ENCODE measurements around the gene TAF3. TPM values are rescaled to one million over a fixed set of nuclear protein-coding genes. Genes with fewer than 3 reads are reported as not detected.

TAF3 gene
- total RNA-seq, 2 experiments from 2014 or later, result 16.8 to 17.0 TPM

DNA sequence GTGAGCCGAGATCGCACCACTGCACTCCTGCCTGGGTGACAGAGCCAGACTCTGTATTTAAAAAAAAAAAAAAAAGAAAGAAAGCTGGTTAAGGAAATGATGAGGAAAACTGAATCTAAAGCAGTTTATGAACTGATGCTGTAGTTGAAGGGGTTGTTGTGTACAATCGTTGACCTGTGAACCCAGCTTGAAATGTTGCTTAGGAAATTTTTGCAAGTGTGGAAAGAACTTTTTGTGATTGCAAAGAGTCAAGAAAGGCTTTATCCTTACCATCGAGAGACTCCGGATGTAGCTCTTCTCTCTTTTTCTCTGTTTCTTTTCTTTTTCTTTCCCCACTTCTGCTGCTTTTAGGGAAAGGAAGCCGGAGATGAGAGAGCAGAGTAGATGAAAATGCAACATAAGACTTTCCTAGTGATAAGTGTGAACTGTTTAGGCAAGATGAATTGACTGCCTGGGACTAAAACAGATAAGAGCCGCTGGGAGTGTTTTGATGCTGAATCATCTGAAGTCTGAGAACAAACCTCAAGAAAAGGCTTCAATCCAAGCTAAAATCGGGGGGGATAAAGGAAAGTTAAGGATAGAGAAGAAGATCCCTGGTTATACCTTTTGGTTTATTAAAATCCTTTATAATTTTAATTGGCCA lies 69.0 kb downstream of the TAF3 start:
- no peak for DNase-seq
- Mint-ChIP-seq H3K9me3 (no peaks in the 10 kb centered on the region), H3K36me3 (peaks cover 8% of the 10 kb centered on the region), H3K4me3 (no peak overlapping the region), H3K27me3 (no peaks in the 10 kb centered on the region), H3K4me1 (peaks cover 27% of the 10 kb centered on the region), H3K27ac (no peak overlapping the region)

DNA sequence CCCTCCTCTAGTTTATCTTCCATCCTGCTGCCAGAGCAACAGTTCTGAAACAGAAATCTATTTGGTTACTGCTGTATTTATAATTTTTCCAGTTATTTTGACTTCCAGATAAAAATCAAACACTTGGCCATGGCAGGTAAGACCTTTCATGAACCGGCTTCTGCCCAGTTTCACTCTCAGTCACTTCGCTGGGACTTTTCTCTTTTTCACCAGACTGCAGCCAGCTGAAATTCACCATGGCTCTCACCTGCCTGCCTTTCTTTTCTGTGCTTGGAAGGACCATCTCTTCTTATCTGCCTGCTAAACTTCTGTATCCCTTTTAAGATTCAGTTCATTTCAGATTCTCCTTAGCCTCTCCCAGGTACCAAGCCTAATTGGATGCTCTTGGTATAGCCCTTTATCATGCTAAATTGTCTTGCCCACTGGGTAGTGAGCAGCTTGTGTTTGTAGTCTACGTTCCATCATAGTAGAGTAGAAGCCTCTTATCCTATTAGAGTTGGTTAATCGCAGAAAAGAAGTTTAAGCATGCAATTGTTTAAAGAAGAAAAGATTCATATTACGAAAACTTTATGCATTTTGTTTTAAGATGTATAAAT lies 71.7 kb downstream of the TAF3 start:
- Mint-ChIP-seq H3K4me3 (no peak overlapping the region), H3K27ac (no peak overlapping the region), H3K27me3 (no peaks in the 10 kb centered on the region), H3K36me3 (peaks cover 8% of the 10 kb centered on the region), H3K4me1 (peaks cover 23% of the 10 kb centered on the region), H3K9me3 (no peaks in the 10 kb centered on the region)
- DNase-seq, result no peak

DNA sequence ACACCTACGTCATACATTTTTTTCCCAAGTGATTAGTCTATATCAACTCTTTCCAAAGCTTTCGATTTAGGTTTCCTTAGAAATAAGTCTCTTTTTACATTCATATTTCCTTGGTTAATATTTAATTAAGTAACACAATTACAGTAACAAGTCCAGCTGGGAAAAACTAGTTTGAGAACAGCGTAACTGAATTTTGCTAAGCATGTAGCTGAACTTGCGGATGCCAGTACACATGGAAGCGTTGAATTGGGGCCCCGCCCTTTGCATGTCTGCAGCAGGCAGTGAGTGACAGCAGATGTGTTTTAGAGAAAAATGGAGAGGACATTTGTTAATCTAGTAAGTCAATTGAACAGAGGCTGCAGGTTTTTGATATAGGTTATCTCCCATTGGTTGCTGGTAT lies 72.5 kb downstream of the TAF3 start:
- no peaks in the 10 kb centered on the region for H3K9me3 Mint-ChIP-seq
- no peak overlapping the region for H3K4me3 Mint-ChIP-seq
- peaks cover 21% of the 10 kb centered on the region for H3K4me1 Mint-ChIP-seq
- no peak overlapping the region for H3K27ac Mint-ChIP-seq
- H3K36me3 Mint-ChIP-seq, result peaks cover 4% of the 10 kb centered on the region
- no peak for DNase-seq
- no peaks in the 10 kb centered on the region for H3K27me3 Mint-ChIP-seq

DNA sequence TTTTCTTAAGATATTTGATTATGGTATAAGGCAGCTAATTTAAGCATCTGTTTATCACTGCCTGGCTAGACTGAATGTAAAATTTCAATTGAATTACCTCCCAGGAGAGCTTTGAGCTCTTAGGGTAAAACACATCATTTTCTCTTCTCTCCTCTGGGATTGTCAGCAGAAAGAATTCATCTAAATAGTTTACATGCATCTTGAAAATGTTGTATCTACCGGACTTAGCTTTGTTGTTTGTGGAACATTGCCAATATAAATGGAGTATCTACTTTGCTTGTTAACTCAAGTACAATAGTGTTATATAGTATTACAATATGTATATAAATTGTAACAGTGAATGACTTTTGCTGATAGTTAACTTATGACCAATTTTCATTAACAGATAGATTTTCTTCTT lies 73.3 kb downstream of the TAF3 start:
- no peaks in the 10 kb centered on the region for H3K9me3 Mint-ChIP-seq

DNA sequence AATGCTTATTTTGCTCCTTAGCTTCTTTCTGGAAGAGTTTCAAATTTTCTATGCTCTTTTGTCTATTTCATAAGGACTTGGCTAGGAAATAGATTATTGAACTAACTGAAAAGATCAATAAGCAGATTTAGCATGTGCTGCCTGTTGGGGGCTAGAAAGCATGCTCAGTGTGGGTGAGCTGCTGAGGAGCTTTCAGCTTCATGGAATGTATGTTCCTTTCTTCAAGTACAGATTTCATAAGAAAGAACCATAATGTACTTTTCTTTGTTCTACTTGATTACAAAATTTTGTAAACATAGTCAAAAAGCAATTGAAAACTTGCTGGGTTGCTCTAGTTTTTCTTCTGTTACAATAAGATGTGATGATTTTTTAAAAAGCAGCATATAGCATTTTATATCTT lies 73.8 kb downstream of the TAF3 start:
- Mint-ChIP-seq H3K27ac (no peak overlapping the region), H3K9me3 (no peaks in the 10 kb centered on the region), H3K4me1 (peaks cover 31% of the 10 kb centered on the region), H3K36me3 (peaks cover 11% of the 10 kb centered on the region), H3K27me3 (no peaks in the 10 kb centered on the region), H3K4me3 (no peak overlapping the region)
- DNase-seq, result no peak

More for the DNA sequence above, 73.3 kb downstream of the TAF3 start:
- no peak for DNase-seq
- Mint-ChIP-seq H3K4me3 (no peak overlapping the region), H3K27me3 (no peaks in the 10 kb centered on the region), H3K36me3 (peaks cover 6% of the 10 kb centered on the region), H3K27ac (no peak overlapping the region), H3K4me1 (peaks cover 27% of the 10 kb centered on the region)

DNA sequence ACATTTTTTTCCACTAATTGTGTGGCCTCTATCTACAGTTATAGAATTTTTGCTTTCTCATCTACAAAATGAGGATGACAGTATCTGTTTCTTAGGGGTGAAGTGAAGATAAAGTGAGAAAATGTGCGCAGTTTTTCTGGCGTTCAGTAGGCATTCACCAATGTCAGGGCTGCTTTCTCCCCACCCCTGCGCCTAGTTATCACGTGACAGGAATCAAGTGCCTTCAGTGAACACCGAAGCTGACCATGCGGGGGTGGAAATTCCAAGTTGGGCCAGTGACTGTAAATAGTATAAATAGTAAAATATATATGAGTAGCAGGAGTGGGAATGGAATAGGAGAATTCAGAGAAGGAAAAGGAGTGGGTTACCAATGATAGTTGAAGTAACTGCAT lies 77.4 kb downstream of the TAF3 start:
- no peak for DNase-seq
- no peaks in the 10 kb centered on the region for H3K27me3 Mint-ChIP-seq

DNA sequence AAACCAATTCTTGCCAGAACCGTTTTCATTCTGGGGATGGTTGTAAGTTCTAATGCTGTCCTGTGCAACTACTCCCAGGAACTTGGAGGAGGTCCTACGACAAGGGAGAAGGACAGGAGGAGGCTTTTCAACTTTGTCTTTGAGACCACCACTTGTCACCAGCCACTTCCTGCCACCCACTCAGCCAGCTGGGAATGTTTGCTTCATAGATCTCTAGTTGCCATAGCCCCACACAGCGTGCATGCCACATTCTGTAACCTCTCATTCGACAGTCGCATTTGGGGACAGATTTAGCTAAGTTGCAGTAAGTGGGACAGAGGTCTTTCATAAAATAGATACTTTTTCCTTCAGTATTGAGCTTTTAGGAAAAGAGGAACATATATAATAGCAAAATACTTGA lies 78.0 kb downstream of the TAF3 start:
- Mint-ChIP-seq H3K4me3 (no peak overlapping the region), H3K9me3 (no peaks in the 10 kb centered on the region), H3K4me1 (peaks cover 28% of the 10 kb centered on the region), H3K27me3 (no peaks in the 10 kb centered on the region), H3K36me3 (peaks cover 26% of the 10 kb centered on the region), H3K27ac (no peak overlapping the region)
- peak; percentile 21 for DNase-seq

More for the DNA sequence above, 77.4 kb downstream of the TAF3 start:
- H3K9me3 Mint-ChIP-seq, result no peaks in the 10 kb centered on the region
- peaks cover 26% of the 10 kb centered on the region for H3K36me3 Mint-ChIP-seq
- peaks cover 30% of the 10 kb centered on the region for H3K4me1 Mint-ChIP-seq
- H3K27ac Mint-ChIP-seq, result no peak overlapping the region
- no peak overlapping the region for H3K4me3 Mint-ChIP-seq

DNA sequence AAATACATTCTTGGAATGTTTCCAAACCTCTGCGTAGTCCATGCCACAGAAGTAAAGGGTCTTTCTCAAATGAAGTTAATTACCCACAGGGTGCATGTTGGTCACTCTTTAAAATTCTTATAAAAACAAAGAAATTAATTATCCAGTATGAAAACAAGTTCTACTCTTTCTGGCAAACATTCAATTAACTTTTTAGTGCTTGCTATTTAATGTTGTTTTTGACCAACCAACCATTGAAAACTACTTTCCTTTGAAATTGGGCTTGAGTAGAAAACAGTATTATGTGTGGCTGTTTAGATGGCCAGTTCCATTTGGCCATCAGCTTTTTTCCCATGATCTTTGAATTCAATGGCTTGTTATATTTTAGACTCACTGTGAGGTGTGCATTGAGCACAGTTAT lies 83.0 kb downstream of the TAF3 start:
- H3K4me1 Mint-ChIP-seq, result peaks cover 21% of the 10 kb centered on the region
- DNase-seq, result no peak
- peaks cover 31% of the 10 kb centered on the region for H3K36me3 Mint-ChIP-seq
- no peak overlapping the region for H3K27ac Mint-ChIP-seq
- no peak overlapping the region for H3K4me3 Mint-ChIP-seq
- H3K9me3 Mint-ChIP-seq, result no peaks in the 10 kb centered on the region
- H3K27me3 Mint-ChIP-seq, result no peaks in the 10 kb centered on the region

DNA sequence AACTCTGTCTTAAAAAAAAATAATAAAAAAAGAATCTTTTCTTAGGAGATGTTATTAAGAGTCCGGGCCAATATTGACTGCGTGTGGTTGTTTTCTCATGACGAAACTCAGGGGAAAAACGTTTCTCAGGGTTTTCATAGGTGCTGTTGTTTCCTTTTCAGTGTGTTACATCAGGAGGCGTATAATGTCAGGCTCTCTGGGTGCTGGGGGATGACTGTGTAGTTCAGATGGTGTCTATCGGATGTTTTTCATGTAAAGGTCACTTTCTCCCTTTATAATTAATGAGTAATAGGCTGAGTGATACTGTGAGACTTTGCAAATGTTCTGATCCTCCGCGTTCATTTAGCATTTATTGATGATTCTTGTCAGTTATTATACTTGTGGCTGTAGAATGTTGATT lies 84.1 kb downstream of the TAF3 start:
- Mint-ChIP-seq H3K36me3 (peaks cover 20% of the 10 kb centered on the region), H3K27me3 (no peaks in the 10 kb centered on the region), H3K4me1 (peaks cover 13% of the 10 kb centered on the region), H3K4me3 (no peak overlapping the region), H3K9me3 (no peaks in the 10 kb centered on the region), H3K27ac (no peak overlapping the region)
- DNase-seq, result no peak

DNA sequence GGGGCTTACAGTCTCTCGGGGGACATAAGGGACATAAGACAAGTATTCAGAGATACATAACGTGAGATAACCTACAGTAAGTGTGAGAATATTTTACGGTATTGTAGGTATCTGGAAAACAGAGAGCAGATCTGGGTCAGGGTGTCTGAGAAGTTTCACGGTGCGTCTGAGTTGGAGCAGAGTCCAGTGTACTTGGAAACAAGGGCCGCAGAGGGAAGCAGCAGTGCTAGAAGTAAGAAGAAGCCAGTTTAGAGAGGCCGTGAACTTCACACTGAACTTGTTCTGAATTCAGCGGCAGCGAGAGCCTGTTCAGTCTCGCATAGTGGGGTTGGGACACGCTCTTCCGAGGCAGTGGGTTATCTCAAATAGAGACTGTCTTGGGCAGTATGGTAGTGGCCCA lies 85.5 kb downstream of the TAF3 start:
- Mint-ChIP-seq H3K4me3 (no peak overlapping the region), H3K9me3 (no peaks in the 10 kb centered on the region), H3K27ac (no peak overlapping the region), H3K4me1 (peaks cover 21% of the 10 kb centered on the region), H3K36me3 (peaks cover 13% of the 10 kb centered on the region), H3K27me3 (no peaks in the 10 kb centered on the region)
- no peak for DNase-seq

DNA sequence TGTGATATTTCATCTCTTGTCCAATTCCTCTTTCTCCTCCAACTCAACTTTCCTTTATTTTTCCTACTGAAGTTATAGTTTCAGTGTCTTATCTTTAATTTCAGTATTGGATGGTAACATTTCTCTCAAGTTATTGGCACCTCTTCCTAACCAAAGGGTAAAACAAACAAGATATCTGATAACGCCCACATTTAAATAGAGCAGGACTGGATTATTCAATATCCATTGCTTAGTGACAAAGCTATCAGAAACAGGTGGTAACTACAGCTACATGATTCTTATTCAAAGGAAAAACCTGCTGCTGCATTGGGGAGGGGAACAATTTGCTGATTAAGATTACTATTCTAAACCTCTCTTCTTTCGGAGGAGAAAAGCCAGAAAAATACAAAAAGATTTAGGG lies 87.8 kb downstream of the TAF3 start:
- H3K9me3 Mint-ChIP-seq, result no peaks in the 10 kb centered on the region
- H3K27ac Mint-ChIP-seq, result no peak overlapping the region
- H3K36me3 Mint-ChIP-seq, result peaks cover 5% of the 10 kb centered on the region
- H3K4me1 Mint-ChIP-seq, result peaks cover 16% of the 10 kb centered on the region
- no peaks in the 10 kb centered on the region for H3K27me3 Mint-ChIP-seq
- DNase-seq, result no peak
- no peak overlapping the region for H3K4me3 Mint-ChIP-seq

DNA sequence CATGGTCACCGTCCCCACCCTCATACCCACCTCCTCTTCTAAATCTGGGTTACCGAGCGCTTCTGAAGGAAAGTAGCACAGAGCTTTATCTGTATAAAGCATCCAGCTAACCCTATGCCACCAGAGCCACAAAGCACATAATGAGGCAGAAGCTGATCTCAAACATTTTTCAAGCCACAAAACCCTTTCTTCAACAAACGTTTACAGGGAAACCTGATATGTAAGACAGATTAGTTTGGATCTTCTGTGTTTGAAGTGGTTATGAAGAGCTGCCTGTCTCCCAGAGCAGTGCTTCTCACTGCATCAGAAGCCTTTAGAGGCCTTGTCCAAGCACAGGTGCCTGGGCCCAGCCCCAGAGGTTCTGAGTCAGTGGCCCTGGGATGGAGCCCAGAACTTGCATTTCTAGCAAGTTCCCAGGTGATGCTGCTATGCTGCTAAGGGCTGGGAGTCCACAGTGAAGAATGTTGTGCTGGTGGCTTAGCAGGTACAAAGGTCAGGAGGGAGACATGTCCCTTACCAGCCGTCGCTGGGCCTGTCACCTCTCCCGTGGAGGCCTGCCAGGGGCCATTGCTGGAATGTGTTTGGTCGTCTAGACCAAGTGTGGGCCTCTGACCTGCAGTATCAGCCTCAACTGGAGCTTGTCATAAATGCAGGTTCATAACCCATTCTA lies 90.4 kb downstream of the TAF3 start:
- no peak for DNase-seq
- Mint-ChIP-seq H3K27ac (no peak overlapping the region), H3K27me3 (no peaks in the 10 kb centered on the region), H3K36me3 (peaks cover 5% of the 10 kb centered on the region), H3K4me1 (peaks cover 24% of the 10 kb centered on the region), H3K9me3 (no peaks in the 10 kb centered on the region), H3K4me3 (no peak overlapping the region)

DNA sequence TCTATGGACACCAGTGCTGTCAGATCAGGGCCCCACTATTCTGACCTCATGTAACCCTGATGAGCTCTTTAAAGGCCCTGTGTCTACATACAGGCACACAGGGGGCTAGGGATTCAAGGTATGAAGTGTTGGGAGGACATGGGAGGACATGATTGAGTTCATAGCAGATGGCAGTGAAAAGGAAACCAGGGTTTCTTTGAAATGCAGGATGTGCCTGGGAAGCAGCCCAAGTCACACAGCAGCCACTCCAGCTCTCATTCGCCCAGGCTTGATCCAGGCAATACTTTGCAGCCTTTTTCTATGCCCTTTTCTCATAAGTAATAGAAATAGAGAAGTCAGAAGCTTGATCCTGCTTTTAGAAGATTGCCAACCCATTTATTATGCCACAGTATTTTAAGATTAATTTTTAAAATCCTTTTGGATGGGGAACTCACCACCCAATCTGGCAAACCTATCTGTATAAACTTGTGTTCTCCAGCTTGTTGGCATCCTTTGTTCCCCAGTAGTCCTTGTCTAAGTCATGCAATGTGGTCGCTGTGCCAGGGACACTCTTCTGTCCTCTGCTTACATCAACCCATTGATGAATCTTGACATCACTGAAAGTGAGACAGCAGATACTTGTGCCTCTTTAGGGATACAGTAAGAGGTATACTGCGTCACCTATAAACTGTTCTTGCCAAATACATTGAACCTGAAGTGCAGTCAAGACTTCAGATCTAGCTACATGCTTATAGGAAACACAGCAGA lies 95.0 kb downstream of the TAF3 start:
- Mint-ChIP-seq H3K4me1 (peaks cover 16% of the 10 kb centered on the region), H3K27ac (no peak overlapping the region), H3K4me3 (no peak overlapping the region), H3K36me3 (peaks cover 2% of the 10 kb centered on the region), H3K9me3 (no peaks in the 10 kb centered on the region), H3K27me3 (no peaks in the 10 kb centered on the region)
- DNase-seq, result no peak

DNA sequence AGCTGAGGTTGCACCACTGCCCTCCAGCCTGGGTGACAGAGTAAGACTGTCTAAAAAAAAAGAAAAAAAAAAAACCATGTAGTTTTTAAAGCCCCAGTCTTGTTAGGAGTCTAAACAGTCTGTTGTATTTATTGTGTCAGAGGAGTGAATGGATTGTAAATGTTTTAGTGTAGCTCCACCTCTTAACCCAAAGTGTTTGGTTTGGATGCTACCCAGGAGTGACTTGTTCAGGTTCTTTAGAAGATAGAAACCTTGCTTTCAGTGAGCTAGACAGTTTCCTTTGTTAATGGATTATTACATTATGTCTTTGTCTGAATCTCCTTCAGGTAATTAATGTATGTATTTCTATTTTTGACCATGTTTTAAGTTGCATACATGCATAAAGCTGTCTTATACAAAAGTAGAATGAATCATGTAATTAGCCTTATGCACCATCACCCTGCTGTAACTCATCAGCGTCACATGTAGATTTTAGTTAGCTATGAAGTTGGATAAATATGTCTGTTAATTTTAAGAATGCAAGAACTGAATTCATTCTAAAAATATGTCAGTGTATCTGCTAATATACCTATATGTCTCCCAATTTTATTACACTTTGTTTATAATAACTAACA lies 97.7 kb downstream of the TAF3 start:
- no peak overlapping the region for H3K27ac Mint-ChIP-seq

DNA sequence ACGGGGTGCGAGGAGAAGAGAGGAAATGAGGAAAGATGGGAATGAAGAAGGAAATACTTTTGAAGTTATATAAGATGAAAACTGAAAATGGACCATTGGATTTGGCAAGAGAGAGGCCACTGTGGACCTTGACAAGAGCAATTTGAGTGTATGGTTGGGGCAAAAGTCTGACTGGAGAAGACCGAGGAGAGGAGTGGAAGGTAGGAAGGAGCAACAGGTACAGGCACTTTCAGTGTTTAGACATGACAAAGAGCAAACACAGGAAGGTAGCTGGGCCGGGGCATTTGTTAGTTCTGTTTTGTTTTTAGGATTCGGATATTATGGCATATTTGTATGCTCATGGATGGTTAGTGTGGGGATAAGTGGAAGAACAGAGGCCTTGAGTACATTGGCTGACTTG lies 99.4 kb downstream of the TAF3 start:
- DNase-seq, result no peak
- Mint-ChIP-seq H3K27me3 (no peaks in the 10 kb centered on the region), H3K9me3 (no peaks in the 10 kb centered on the region), H3K4me3 (no peak overlapping the region), H3K36me3 (peaks cover 2% of the 10 kb centered on the region), H3K4me1 (peaks cover 5% of the 10 kb centered on the region), H3K27ac (no peak overlapping the region)

More for the DNA sequence above, 97.7 kb downstream of the TAF3 start:
- H3K4me1 Mint-ChIP-seq, result peaks cover 11% of the 10 kb centered on the region
- no peak for DNase-seq
- no peak overlapping the region for H3K4me3 Mint-ChIP-seq
- peaks cover 2% of the 10 kb centered on the region for H3K36me3 Mint-ChIP-seq
- no peaks in the 10 kb centered on the region for H3K27me3 Mint-ChIP-seq
- no peaks in the 10 kb centered on the region for H3K9me3 Mint-ChIP-seq
